ENCODE data around the gene SRP19. TPM values are rescaled to one million over a fixed set of nuclear protein-coding genes. Genes with fewer than 3 reads are reported as not detected.
"Not testable (repeated sequence)": the region's sequence is repeated elsewhere in the genome, so short reads cannot be mapped to it uniquely, and the experiment has no call there.

Gene SRP19
- total and polyA plus RNA-seq, 9 of the 15 experiments (the other 6 are each of a cell fraction or from before 2014, with no cell fraction given): 52.3 to 357 (median 146) TPM

GRCh38 chr5:112860571-112860928 lies 537 bp upstream of the SRP19 start:
- WGBS (ENCODE audit: insufficient coverage, low coverage, missing lambda C conversion rate): 72% methylated on average over 11 of the region's 11 CpGs
- H3K36me3 ChIP-seq (ENCODE audit: control insufficient read depth, insufficient read depth, low read length): peaks cover 33% of the 10 kb centered on the region
- CTCF ChIA-PET (ENCODE audit: low intra/inter-chr PET ratio); H3K9me3 ChIP-seq (replicated peaks; ENCODE audit: control insufficient read depth, insufficient read depth, low read depth, low read length); ATAC-seq; FAIRE-seq; H3K27me3 ChIP-seq (ENCODE audit: control insufficient read depth in 2 of 2, insufficient read depth in 2 of 2, low read length in 2 of 2); H4K20me1 ChIP-seq (replicated peaks; ENCODE audit: control insufficient read depth, insufficient read depth, low read length); in situ Hi-C loops (cut with MboI); H3K9me1 ChIP-seq (ENCODE audit: control insufficient read depth, insufficient read depth, low read length); DNase-seq (ENCODE audit: extremely low read depth in 1 of 4, low spot score in 3 of 4): not testable (repeated sequence)
- peak overlapping the region; percentile 96 for H2AFZ ChIP-seq (ENCODE audit: low read depth, low read length)
- peaks cover 44% of the 10 kb centered on the region for H3K79me2 ChIP-seq (ENCODE audit: control insufficient read depth, insufficient read depth, low read length)
- H3K4me1 ChIP-seq (replicated peaks in 1 of 2; ENCODE audit: control insufficient read depth in 2 of 2, insufficient read depth in 2 of 2, low read length in 2 of 2): peaks cover 0 to 12% of the 10 kb centered on the region in 2 experiments; a peak in 2 of 5 replicates
- peak overlapping the region in 1 of 2 experiments; percentile 94; a peak in 2 of 4 replicates for H3K9ac ChIP-seq (ENCODE audit: insufficient read depth in 1 of 2, low read depth in 2 of 2, low read length in 2 of 2)
- peak overlapping the region; percentile 82 for H3K4me3 ChIP-seq
- H3K4me2 ChIP-seq (ENCODE audit: insufficient read depth, low read length): peak overlapping the region; percentile 85
- BruUV-seq (replicated peaks): TSS peak; percentile 97
- POLR2A ChIA-PET: interaction anchor here (0.6 to 2.0 kb wide), 12 partner anchors 10 to 305 kb away, joined by 3 to 12 read pairs (median 3); partner anchors contain the start of gene REEP5
- H3K27ac ChIP-seq (ENCODE audit: extremely low read depth, low read depth, low read length): peak overlapping the region; percentile 81
- TF ChIP-seq IRF9 (tag; IDR thresholded peaks at IDR 0.05) (0 out of 2 replicates have a peak, but pooled peaks have one; percentile 15), CGGBP1 (CRISPR knock-in tag; IDR thresholded peaks at IDR 0.05) (0 out of 2 replicates have a peak, but pooled peaks have one; percentile 4), BCOR (IDR thresholded peaks at IDR 0.05) (0 out of 2 replicates have a peak, but pooled peaks have one; percentile 7)
- intact Hi-C loops (cut with micrococcal nuclease): loop anchor here (5.0 kb wide), 2 partner anchors 117 to 168 kb away; partner anchors contain the start of gene DCP2

GRCh38 chr5:112861638-112861985 lies 525 bp downstream of the SRP19 start:
- Histone ChIP-seq H3K9me3 (replicated peaks; ENCODE audit: control insufficient read depth, insufficient read depth, low read depth, low read length) (no peaks in the 10 kb centered on the region), H3K79me2 (ENCODE audit: control insufficient read depth, insufficient read depth, low read length) (peaks cover 47% of the 10 kb centered on the region), H3K9ac (ENCODE audit: insufficient read depth in 1 of 2, low read depth in 2 of 2, low read length in 2 of 2) (peak overlapping the region; percentile 94 to 98), H3K4me3 (peak overlapping the region; percentile 82), H3K27me3 (ENCODE audit: control insufficient read depth in 2 of 2, insufficient read depth in 2 of 2, low read length in 2 of 2) (no peaks in the 10 kb centered on the region), H3K27ac (ENCODE audit: extremely low read depth, low read depth, low read length) (peak overlapping the region; percentile 81), H3K36me3 (ENCODE audit: control insufficient read depth, insufficient read depth, low read length) (peaks cover 41% of the 10 kb centered on the region), H3K9me1 (ENCODE audit: control insufficient read depth, insufficient read depth, low read length) (no peaks in the 10 kb centered on the region), H3K4me1 (replicated peaks in 1 of 2; ENCODE audit: control insufficient read depth in 2 of 2, insufficient read depth in 2 of 2, low read length in 2 of 2) (peaks cover 0 to 12% of the 10 kb centered on the region in 2 experiments; a peak in 2 of 5 replicates), H4K20me1 (replicated peaks; ENCODE audit: control insufficient read depth, insufficient read depth, low read length) (no peaks in the 10 kb centered on the region), H3K4me2 (ENCODE audit: insufficient read depth, low read length) (peak overlapping the region; percentile 85), H2AFZ (ENCODE audit: low read depth, low read length) (peak overlapping the region; percentile 84)
- ChIA-PET POLR2A (interaction anchor here (0.6 to 2.0 kb wide), 6 partner anchors 11 to 103 kb away, joined by 3 to 12 read pairs (median 4); partner anchors contain the start of gene REEP5), CTCF (ENCODE audit: low intra/inter-chr PET ratio) (no interaction called here)
- BruUV-seq (replicated peaks): TSS peak; percentile 59
- DNase-seq (ENCODE audit: extremely low read depth in 1 of 4, low spot score in 3 of 4): no peak
- no peak for FAIRE-seq
- no peak for TF ChIP-seq KLF10 (CRISPR knock-in tag; IDR thresholded peaks at IDR 0.05)
- 0 out of 2 replicates have a peak, but pooled peaks have one; percentile 28 for TF ChIP-seq ZFX (CRISPR knock-in tag; IDR thresholded peaks at IDR 0.05)
- peak; percentile 2; the same call in 1 of the 3 replicates for ATAC-seq
- 0% methylated on average over 8 of the region's 8 CpGs for WGBS (ENCODE audit: insufficient coverage, low coverage, missing lambda C conversion rate)
- in situ Hi-C loops (cut with MboI) (no loop called here), intact Hi-C loops (cut with micrococcal nuclease) (loop anchor here (1.0 to 5.0 kb wide), 3 partner anchors 60 to 169 kb away; partner anchors contain the start of gene DCP2)
